ENCODE data around the gene ALOXE3. TPM values are rescaled to one million over a fixed set of nuclear protein-coding genes. Genes with fewer than 3 reads are reported as not detected.
A peak's percentile ranks its signal among the peaks of the same experiment; 100 is the strongest.

The ALOXE3 gene
- total RNA-seq, 4 donors from 2014 or later, result not detected

DNA sequence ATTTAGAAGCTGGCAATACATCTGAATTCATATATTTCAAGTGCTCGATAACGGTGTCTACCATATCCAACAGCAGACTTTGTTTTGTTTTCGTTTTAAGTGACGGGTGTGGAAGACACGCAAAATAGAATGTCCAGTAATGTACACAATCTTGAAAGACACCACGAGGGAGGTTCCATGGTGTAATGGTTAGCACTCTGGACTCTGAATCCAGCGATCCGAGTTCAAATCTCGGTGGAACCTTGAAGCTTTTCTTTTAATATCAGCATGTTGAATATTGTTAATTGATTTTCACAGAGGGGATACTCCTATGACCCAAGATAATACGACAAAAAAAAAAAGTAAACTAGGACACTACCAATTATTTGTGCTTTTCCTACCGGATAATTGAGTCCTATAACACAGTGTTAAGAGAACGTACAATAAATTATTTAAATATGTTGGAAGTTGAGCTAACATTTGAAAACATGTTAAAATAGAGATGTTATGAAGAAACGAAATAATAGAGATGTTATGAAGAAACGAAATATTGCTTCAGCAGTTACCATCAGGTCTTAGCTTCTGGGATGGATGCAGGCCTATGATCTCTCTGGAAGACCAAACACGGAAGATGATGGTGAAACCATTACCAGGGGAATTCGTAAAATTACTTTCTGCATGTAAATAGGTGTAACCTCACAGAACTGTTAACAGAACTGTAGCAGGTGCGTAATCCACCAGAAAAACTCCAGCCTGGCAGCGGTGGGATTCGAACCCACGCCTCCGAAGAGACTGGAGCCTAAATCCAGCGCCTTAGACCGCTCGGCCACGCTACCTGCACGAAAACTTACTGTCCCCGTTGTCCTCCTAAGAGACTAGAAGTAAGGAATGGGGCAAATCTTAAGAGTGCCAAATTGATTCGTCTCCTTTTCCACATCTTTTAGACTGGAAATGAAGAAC is 1.5 kb upstream of the ALOXE3 start:
- no peaks in the 10 kb centered on the region for H3K9me3 ChIP-seq
- peak; percentile 24 to 58 for TF ChIP-seq POLR2AphosphoS5 (IDR thresholded peaks at IDR 0.05)
- no peak for TF ChIP-seq CTCF (IDR thresholded peaks at IDR 0.05)
- TF ChIP-seq POLR2A (IDR thresholded peaks at IDR 0.05; ENCODE audit: low read depth), result no peak
- H3K4me3 ChIP-seq, result peak overlapping the region; percentile 57 to 79 (median 62)
- H3K27ac ChIP-seq (replicated peaks in 1 of 4), result peak overlapping the region; percentile 72 to 86 (median 80)
- no peaks in the 10 kb centered on the region for H3K36me3 ChIP-seq
- intact Hi-C loops (cut with DNase I), result loop anchor here (2.0 to 5.0 kb wide), 2 partner anchors 38 to 67 kb away; no protein-coding TSS in a partner anchor
- H3K4me1 ChIP-seq, result peaks cover 63 to 71% (median 68%) of the 10 kb centered on the region in 4 donors
- H3K27me3 ChIP-seq, result peaks cover 10 to 74% (median 55%) of the 10 kb centered on the region in 4 donors
- WGBS, result under 1% methylated on average over 21 of the region's 28 CpGs
- DNase-seq (ENCODE audit: extremely low spot score), result peak; percentile 96

GRCh38 chr17:8118769-8119580 is 661 bp upstream of the ALOXE3 start:
- TF ChIP-seq EP300 (IDR thresholded peaks at IDR 0.05) (no peak), POLR2A (IDR thresholded peaks at IDR 0.05; ENCODE audit: low read depth) (no peak), POLR2AphosphoS5 (IDR thresholded peaks at IDR 0.05) (peak in 1 of 2 donors; percentile 31), CTCF (IDR thresholded peaks at IDR 0.05) (peak; percentile 92 to 98 (median 95))
- Histone ChIP-seq H3K27me3 (peaks cover 10 to 74% (median 50%) of the 10 kb centered on the region in 4 donors), H3K36me3 (no peaks in the 10 kb centered on the region), H3K4me1 (peaks cover 54 to 62% (median 59%) of the 10 kb centered on the region in 4 donors), H3K27ac (replicated peaks in 1 of 4) (peak overlapping the region; percentile 72 to 86 (median 80)), H3K9me3 (no peaks in the 10 kb centered on the region), H3K4me3 (peak overlapping the region; percentile 55 to 79 (median 59))
- intact Hi-C loops (cut with DNase I), result loop anchor here (5.0 kb wide), 1 partner anchor 37 kb away; no protein-coding TSS in a partner anchor
- DNase-seq (ENCODE audit: extremely low spot score), result peak; percentile 97
- WGBS, result 1% methylated on average over 28 of the region's 38 CpGs

DNA sequence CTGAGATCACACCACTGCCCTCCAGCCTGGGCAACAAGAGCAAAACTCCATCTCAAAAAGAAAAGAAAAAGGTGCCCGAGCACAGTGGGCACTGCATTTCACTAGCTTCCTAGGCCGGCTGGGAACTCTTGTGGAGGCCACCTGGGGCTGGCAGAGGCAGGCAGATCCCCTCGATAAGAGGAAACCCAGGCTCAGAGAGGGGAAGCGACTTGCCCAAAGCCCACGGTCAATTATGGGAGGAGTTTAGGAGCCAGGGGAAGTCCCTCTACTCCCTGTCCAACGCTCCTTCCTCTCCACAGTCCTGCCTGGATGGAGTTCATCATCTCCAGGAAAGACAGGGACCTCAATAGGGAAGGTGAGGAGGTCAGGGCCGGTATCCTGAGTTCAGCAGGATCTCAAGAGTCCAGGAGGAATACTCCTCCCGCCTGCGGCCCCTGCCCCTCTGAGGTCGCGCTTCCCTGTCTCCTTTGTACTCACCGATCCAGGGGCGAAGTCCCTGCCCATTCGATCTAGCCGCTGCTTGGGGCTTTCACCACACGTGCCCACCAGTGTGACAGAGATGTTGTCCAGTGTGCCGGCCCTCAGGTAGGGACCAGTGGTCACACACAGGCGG is 841 bp downstream of the ALOXE3 start:
- no peak for TF ChIP-seq POLR2A (IDR thresholded peaks at IDR 0.05; ENCODE audit: low read depth)
- no peak for TF ChIP-seq CTCF (IDR thresholded peaks at IDR 0.05)
- no peak for TF ChIP-seq POLR2AphosphoS5 (IDR thresholded peaks at IDR 0.05)
- no peak for TF ChIP-seq EP300 (IDR thresholded peaks at IDR 0.05)
- 31% methylated on average over 6 of the region's 18 CpGs for WGBS
- intact Hi-C loops (cut with DNase I), result loop anchor here (5.0 kb wide), 1 partner anchor 35 kb away; no protein-coding TSS in a partner anchor
- Histone ChIP-seq H3K4me3 (peak overlapping the region; percentile 55 to 79 (median 59)), H3K27me3 (peaks cover 10 to 74% (median 43%) of the 10 kb centered on the region in 4 donors), H3K27ac (replicated peaks in 1 of 4) (peak overlapping the region in 2 of 4 donors; percentile 72 to 86), H3K4me1 (peaks cover 39 to 47% (median 44%) of the 10 kb centered on the region in 4 donors), H3K36me3 (no peaks in the 10 kb centered on the region), H3K9me3 (no peaks in the 10 kb centered on the region)
- no peak for DNase-seq (ENCODE audit: extremely low spot score)

GRCh38 chr17:8116776-8117175 is 1.5 kb downstream of the ALOXE3 start:
- 65% methylated on average over 14 of the region's 18 CpGs for WGBS
- Histone ChIP-seq H3K4me3 (no peak overlapping the region), H3K4me1 (peaks cover 32 to 40% (median 37%) of the 10 kb centered on the region in 4 donors), H3K9me3 (no peaks in the 10 kb centered on the region), H3K27ac (replicated peaks in 1 of 4) (no peak overlapping the region), H3K27me3 (peaks cover 8 to 74% (median 42%) of the 10 kb centered on the region in 4 donors), H3K36me3 (no peaks in the 10 kb centered on the region)
- TF ChIP-seq POLR2AphosphoS5 (IDR thresholded peaks at IDR 0.05) (no peak), CTCF (IDR thresholded peaks at IDR 0.05) (no peak), EP300 (IDR thresholded peaks at IDR 0.05) (no peak), POLR2A (IDR thresholded peaks at IDR 0.05; ENCODE audit: low read depth) (no peak)
- intact Hi-C loops (cut with DNase I), result loop anchor here (5.0 kb wide), 1 partner anchor 34 kb away; no protein-coding TSS in a partner anchor
- DNase-seq (ENCODE audit: extremely low spot score), result no peak
